Measurements from ENCODE around the gene RBKS. TPM values are rescaled to one million over a fixed set of nuclear protein-coding genes. Genes with fewer than 3 reads are reported as not detected.

RBKS gene
- total RNA-seq, 1 experiment from 2014 or later = 1.7 TPM

DNA sequence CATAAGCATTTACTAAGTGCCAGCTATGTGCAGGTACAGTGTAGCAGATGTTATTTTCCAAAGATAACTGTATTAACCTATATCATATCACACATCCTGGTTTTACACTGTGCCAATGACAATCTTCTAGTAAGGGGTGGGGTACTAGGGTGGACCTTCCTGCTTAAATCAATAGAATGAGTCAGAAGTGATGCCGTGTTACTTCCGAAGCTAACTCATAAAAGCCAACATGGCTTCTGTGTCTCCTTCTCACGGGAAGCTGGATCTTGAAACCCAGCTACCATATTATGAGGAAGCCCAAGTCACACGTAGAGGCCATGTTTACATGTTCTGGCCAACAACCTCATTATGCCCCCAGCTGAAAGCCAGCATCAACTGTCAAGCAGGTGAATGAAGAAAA is 59.5 kb downstream of the RBKS start (continued):
- TF ChIP-seq AR (CRISPR knock-in tag; IDR thresholded peaks at IDR 0.05) (no peak), NFATC4 (CRISPR knock-in tag; IDR thresholded peaks at IDR 0.05) (no peak)

- peaks cover 4% of the 10 kb centered on the region for H3K9me3 Mint-ChIP-seq
- H3K36me3 Mint-ChIP-seq = peaks cover 2% of the 10 kb centered on the region
- H3K27me3 Mint-ChIP-seq (ENCODE audit: low read depth) = no peaks in the 10 kb centered on the region
- ChIA-PET POLR2A (no interaction called here), CTCF (no interaction called here)
- ATAC-seq = no peak
- no peak overlapping the region for H3K4me3 Mint-ChIP-seq
- no peak for DNase-seq (ENCODE audit: low spot score)
- no peak overlapping the region for H3K27ac Mint-ChIP-seq
- H3K4me1 Mint-ChIP-seq = peaks cover 11% of the 10 kb centered on the region
- no peak for TF ChIP-seq CREM (CRISPR knock-in tag; IDR thresholded peaks at IDR 0.05)
- TF ChIP-seq TEAD1 (CRISPR knock-in tag; IDR thresholded peaks at IDR 0.05) = no peak
- no peak for TF ChIP-seq ZNF232 (CRISPR knock-in tag; IDR thresholded peaks at IDR 0.05)
- TF ChIP-seq IRF2 (CRISPR knock-in tag; IDR thresholded peaks at IDR 0.05; ENCODE audit: borderline replicate concordance, low read depth) = no peak
- no peak for TF ChIP-seq PRRX2 (CRISPR knock-in tag; IDR thresholded peaks at IDR 0.05)
- TF ChIP-seq, protein P1, sequence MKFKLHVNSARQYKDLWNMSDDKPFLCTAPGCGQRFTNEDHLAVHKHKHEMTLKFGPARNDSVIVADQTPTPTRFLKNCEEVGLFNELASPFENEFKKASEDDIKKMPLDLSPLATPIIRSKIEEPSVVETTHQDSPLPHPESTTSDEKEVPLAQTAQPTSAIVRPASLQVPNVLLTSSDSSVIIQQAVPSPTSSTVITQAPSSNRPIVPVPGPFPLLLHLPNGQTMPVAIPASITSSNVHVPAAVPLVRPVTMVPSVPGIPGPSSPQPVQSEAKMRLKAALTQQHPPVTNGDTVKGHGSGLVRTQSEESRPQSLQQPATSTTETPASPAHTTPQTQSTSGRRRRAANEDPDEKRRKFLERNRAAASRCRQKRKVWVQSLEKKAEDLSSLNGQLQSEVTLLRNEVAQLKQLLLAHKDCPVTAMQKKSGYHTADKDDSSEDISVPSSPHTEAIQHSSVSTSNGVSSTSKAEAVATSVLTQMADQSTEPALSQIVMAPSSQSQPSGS (CRISPR knock-in tag; IDR thresholded peaks at IDR 0.05; ENCODE audit: borderline replicate concordance, low read depth) = no peak
- no peak for TF ChIP-seq TEAD4 (CRISPR knock-in tag; IDR thresholded peaks at IDR 0.05)
- no peak for TF ChIP-seq MXD4 (CRISPR knock-in tag; IDR thresholded peaks at IDR 0.05; ENCODE audit: borderline replicate concordance)
- TF ChIP-seq ATF1 (CRISPR knock-in tag; IDR thresholded peaks at IDR 0.05) = no peak
- no peak for TF ChIP-seq JAZF1 (CRISPR knock-in tag; IDR thresholded peaks at IDR 0.05)
Observed at GRCh38 chr2:27829791-27830190, 60.4 kb downstream of the RBKS start.

DNA sequence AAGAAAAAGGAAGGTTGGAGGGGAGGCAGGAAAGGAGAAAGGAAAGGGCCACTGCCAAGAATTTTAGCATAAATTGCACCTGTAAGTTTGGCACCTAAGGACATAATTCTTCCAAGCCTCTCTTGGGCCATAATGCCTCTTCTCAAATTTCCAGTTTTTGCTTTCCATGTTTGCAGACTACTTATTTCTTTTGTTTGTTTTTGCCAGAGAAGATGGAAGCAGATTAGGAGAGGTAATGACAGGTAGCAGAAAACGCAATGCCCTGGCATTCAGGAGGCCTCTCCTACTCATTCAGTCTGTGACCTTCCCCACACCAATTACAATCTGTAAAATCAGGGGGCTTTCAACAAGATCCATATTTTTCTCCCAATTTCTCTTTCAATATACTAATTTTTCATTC is 61.9 kb downstream of the RBKS start:
- no peak for TF ChIP-seq TEAD4 (CRISPR knock-in tag; IDR thresholded peaks at IDR 0.05)
- no peak for TF ChIP-seq EMX1 (CRISPR knock-in tag; IDR thresholded peaks at IDR 0.05)
- no peak for TF ChIP-seq CREB1 (CRISPR knock-in tag; IDR thresholded peaks at IDR 0.05)
- no peak for TF ChIP-seq RELA (CRISPR knock-in tag; IDR thresholded peaks at IDR 0.05; ENCODE audit: borderline replicate concordance)
- no peak for TF ChIP-seq CDX4 (CRISPR knock-in tag; IDR thresholded peaks at IDR 0.05; ENCODE audit: borderline replicate concordance)
- TF ChIP-seq, protein P1 (CRISPR knock-in tag; IDR thresholded peaks at IDR 0.05; ENCODE audit: borderline replicate concordance, low read depth) = no peak
- TF ChIP-seq ZNF317 (CRISPR knock-in tag; IDR thresholded peaks at IDR 0.05; ENCODE audit: borderline replicate concordance, low read depth) = no peak
- no peak for TF ChIP-seq MLX (CRISPR knock-in tag; IDR thresholded peaks at IDR 0.05)
- CTCF ChIA-PET = no interaction called here
- Mint-ChIP-seq H3K36me3 (peaks cover 9% of the 10 kb centered on the region), H3K27me3 (ENCODE audit: low read depth) (no peaks in the 10 kb centered on the region), H3K4me1 (peaks cover 11% of the 10 kb centered on the region), H3K27ac (no peak overlapping the region), H3K9me3 (peaks cover 15% of the 10 kb centered on the region), H3K4me3 (no peak overlapping the region)
- POLR2A ChIA-PET = no interaction called here
- no peak for ATAC-seq
- DNase-seq (ENCODE audit: low spot score) = no peak

Data from WTC11 (cell line).